Spleen (tissue), 7 donors: ENCODE data around the gene TGM1.

Experiments
- POLR2A ChIP-seq, 3 donors: fragments of 450-650 bp; IDR thresholded peaks; one replicate each; pipeline ENCODE4 v1.5.1; 2017; ENCODE audit warnings: antibody characterized with exemption in 3 of 3, mild to moderate bottlenecking in 1 of 3
- TF ChIP-seq, protein P1 (sequence below), 11 experiments: fragments of 200-600 bp in 7 of 11; fragments of 450-650 bp in 4 of 11; sonication (generic) in 4 of 11; IDR thresholded peaks in 8 of 11; conservative IDR thresholded peaks in 3 of 11; 1 replicate in 7 of 11; 2 replicates in 4 of 11; pipeline versions ENCODE4 v1.4.0 to v1.8.0; 2016 to 2021; ENCODE audit warnings: antibody characterized with exemption in 11 of 11, inconsistent platforms in 4 of 11, mild to moderate bottlenecking in 1 of 11
- donor health status: DM: no; HTN: no; CAD: no; lungs with moderate emphysema.
- donor health status: DM: no; HTN: no; CAD: no.
- donor health status: DM: no; HTN: no; CAD: no.

GRCh38 chr14:24310646-24311604, 47.9 kb upstream of the TGM1 start, which contains the start of gene LTB4R:
- TF ChIP-seq, protein P1, sequence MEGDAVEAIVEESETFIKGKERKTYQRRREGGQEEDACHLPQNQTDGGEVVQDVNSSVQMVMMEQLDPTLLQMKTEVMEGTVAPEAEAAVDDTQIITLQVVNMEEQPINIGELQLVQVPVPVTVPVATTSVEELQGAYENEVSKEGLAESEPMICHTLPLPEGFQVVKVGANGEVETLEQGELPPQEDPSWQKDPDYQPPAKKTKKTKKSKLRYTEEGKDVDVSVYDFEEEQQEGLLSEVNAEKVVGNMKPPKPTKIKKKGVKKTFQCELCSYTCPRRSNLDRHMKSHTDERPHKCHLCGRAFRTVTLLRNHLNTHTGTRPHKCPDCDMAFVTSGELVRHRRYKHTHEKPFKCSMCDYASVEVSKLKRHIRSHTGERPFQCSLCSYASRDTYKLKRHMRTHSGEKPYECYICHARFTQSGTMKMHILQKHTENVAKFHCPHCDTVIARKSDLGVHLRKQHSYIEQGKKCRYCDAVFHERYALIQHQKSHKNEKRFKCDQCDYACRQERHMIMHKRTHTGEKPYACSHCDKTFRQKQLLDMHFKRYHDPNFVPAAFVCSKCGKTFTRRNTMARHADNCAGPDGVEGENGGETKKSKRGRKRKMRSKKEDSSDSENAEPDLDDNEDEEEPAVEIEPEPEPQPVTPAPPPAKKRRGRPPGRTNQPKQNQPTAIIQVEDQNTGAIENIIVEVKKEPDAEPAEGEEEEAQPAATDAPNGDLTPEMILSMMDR (IDR thresholded peaks at IDR 0.05 in 8 of 11, conservative IDR thresholded peaks at IDR 0.05 in 3 of 11) = peak in 10 of 11 experiments; percentile 23 to 75 (median 54)
- TF ChIP-seq POLR2A (IDR thresholded peaks at IDR 0.05) = peak; percentile 6 to 41 (median 12)
